HCEC 1CT (cell line): ENCODE measurements around the gene SNTG2.
"Not testable (repeated sequence)": the region's sequence is repeated elsewhere in the genome, so short reads cannot be mapped to it uniquely, and the experiment has no call there.

Experiments used
- DNase-seq: peaks from one replicate; pipeline ENCODE4 v3.0.0-alpha.2; 2017

Gene SNTG2

GRCh38 chr2:1209246-1209645 lies 258.6 kb downstream of the SNTG2 start:
- DNase-seq: no peak

- DNase-seq: no peak
These were observed 259.1 kb downstream of the SNTG2 start for GRCh38 chr2:1209761-1210160.

GRCh38 chr2:1210352-1210751 lies 259.7 kb downstream of the SNTG2 start:
- no peak for DNase-seq

- no peak for DNase-seq
These were observed 269.4 kb downstream of the SNTG2 start for GRCh38 chr2:1219901-1220573.

- DNase-seq: no peak
These were observed 271.4 kb downstream of the SNTG2 start for GRCh38 chr2:1222056-1222455.

- DNase-seq: no peak
These were observed 273.1 kb downstream of the SNTG2 start for GRCh38 chr2:1223791-1224190.

GRCh38 chr2:1224901-1225300 lies 274.3 kb downstream of the SNTG2 start:
- DNase-seq: peak; percentile 2

GRCh38 chr2:1226766-1227165 lies 276.1 kb downstream of the SNTG2 start:
- DNase-seq: no peak

GRCh38 chr2:1227274-1227900 lies 276.7 kb downstream of the SNTG2 start:
- DNase-seq: no peak

GRCh38 chr2:1229596-1229995 lies 278.9 kb downstream of the SNTG2 start:
- not testable (repeated sequence) for DNase-seq

GRCh38 chr2:1230155-1230893 lies 279.7 kb downstream of the SNTG2 start:
- DNase-seq: no peak

GRCh38 chr2:1231466-1232063 lies 280.9 kb downstream of the SNTG2 start:
- no peak for DNase-seq

- DNase-seq: no peak
These were observed 282.6 kb downstream of the SNTG2 start for GRCh38 chr2:1233281-1233680.

GRCh38 chr2:1234731-1235308 lies 284.2 kb downstream of the SNTG2 start:
- DNase-seq: no peak

- no peak for DNase-seq
These were observed 285.2 kb downstream of the SNTG2 start for GRCh38 chr2:1235806-1236205.

- DNase-seq: no peak
These were observed 286.0 kb downstream of the SNTG2 start for GRCh38 chr2:1236606-1237005.

- no peak for DNase-seq
These were observed 287.1 kb downstream of the SNTG2 start for GRCh38 chr2:1237783-1238182.

GRCh38 chr2:1238598-1239138 lies 288.0 kb downstream of the SNTG2 start:
- no peak for DNase-seq

- DNase-seq: no peak
These were observed 294.5 kb downstream of the SNTG2 start for GRCh38 chr2:1245193-1245592.

GRCh38 chr2:1246239-1246638 lies 295.6 kb downstream of the SNTG2 start:
- DNase-seq: no peak

GRCh38 chr2:1246991-1247390 lies 296.3 kb downstream of the SNTG2 start:
- DNase-seq: no peak

GRCh38 chr2:1248187-1248586 lies 297.5 kb downstream of the SNTG2 start:
- no peak for DNase-seq
